Panc1 (cell line): ENCODE results near the gene MTHFD1L. TPM values are rescaled to one million over a fixed set of nuclear protein-coding genes. Genes with fewer than 3 reads are reported as not detected.

Source experiments
- ATAC-seq: fragments of 200-7000 bp; cut with Tn5 transposase; 2 replicates; pipeline ENCODE4 v1.9.1; 2020; ENCODE audit warnings: mild to moderate bottlenecking, moderate library complexity
- BruUV-seq: library from RNA; stranded (reverse); fragments of 400-500 nt; replicated peaks from 2 replicates; lab custom pipeline; 2021; lab: Mats Ljungman, UMichigan
- CTCF ChIA-PET: fragments of 300-600 bp; sonication (Branson Sonifier 250); formaldehyde crosslinking; loops from one replicate; lab custom pipeline; 2022; ENCODE audit warnings: antibody characterized with exemption; lab: Charles Lee
- POLR2A ChIA-PET: fragments of 300-600 bp; sonication (Branson Sonifier 250); formaldehyde crosslinking; loops from one replicate; lab custom pipeline; 2022; ENCODE audit warnings: antibody characterized with exemption; lab: Charles Lee
- DNase-seq: peaks from one replicate; pipeline ENCODE4 v3.0.0-alpha.2; 2010; ENCODE audit warnings: low read depth, low spot score
- H3K27ac ChIP-seq: 2 replicates; pipeline ENCODE4 v1.5.1; 2011; ENCODE audit warnings: mild to moderate bottlenecking, low read length, inconsistent platforms
- H3K27me3 ChIP-seq: fragments of 200-500 bp; sonication (Bioruptor generic); 2 replicates; pipeline ENCODE4 v1.6.0; 2014; ENCODE audit warnings: low read length, inconsistent platforms; ENCODE audit not compliant: control insufficient read depth, insufficient read depth
- H3K36me3 ChIP-seq: fragments of 200-500 bp; sonication (Bioruptor generic); 2 replicates; pipeline ENCODE4 v1.5.1; 2014; ENCODE audit warnings: inconsistent platforms, mild to moderate bottlenecking, low read length, moderate library complexity; ENCODE audit not compliant: control insufficient read depth, insufficient read depth
- H3K4me1 ChIP-seq: 2 replicates; pipeline ENCODE4 v1.5.1; 2011; ENCODE audit warnings: inconsistent platforms, mild to moderate bottlenecking, low read length, moderate library complexity; ENCODE audit not compliant: control insufficient read depth, insufficient read depth
- H3K4me3 ChIP-seq, 2 experiments: 2 replicates each; pipeline ENCODE4 v1.5.1; 2011 to 2012; ENCODE audit warnings: low read depth in 2 of 2, low read length in 2 of 2, mild to moderate bottlenecking in 2 of 2, inconsistent platforms in 1 of 2, moderate library complexity in 1 of 2
- H3K9me3 ChIP-seq: fragments of 200-500 bp; sonication (Bioruptor generic); 2 replicates; pipeline ENCODE4 v1.5.1; 2014; ENCODE audit warnings: low read depth, mild to moderate bottlenecking, inconsistent platforms, low read length, moderate library complexity; ENCODE audit not compliant: control insufficient read depth, insufficient read depth
- POLR2AphosphoS5 ChIP-seq: IDR thresholded peaks from 2 replicates; pipeline ENCODE4 v1.6.1; 2012; ENCODE audit warnings: mild to moderate bottlenecking, low read depth, low read length, moderate library complexity
- REST ChIP-seq, 2 experiments: IDR thresholded peaks; 2 replicates each; pipeline ENCODE4 v1.6.1; 2011 to 2012; ENCODE audit warnings: low read depth in 2 of 2, control low read depth in 1 of 2, low read length in 1 of 2, mild to moderate bottlenecking in 1 of 2, moderate library complexity in 1 of 2; ENCODE audit not compliant: insufficient read depth in 1 of 2
- SIN3A ChIP-seq: IDR thresholded peaks from 2 replicates; pipeline ENCODE4 v1.6.1; 2012; ENCODE audit warnings: low read depth, mild to moderate bottlenecking, low read length, moderate library complexity, borderline replicate concordance; ENCODE audit not compliant: insufficient read depth
- TCF7L2 ChIP-seq: IDR thresholded peaks from 2 replicates; pipeline ENCODE4 v1.6.1; 2011; ENCODE audit warnings: mild to moderate bottlenecking, low read depth, low read length, inconsistent platforms
- in situ Hi-C: cut with HindIII; loops from 2 replicates; pipeline ENCODE4 v1.10.0; 2016; ENCODE audit warnings: low sequenced_read_pairs, low pct_unique_long_range_greater_than_20kb
- intact Hi-C: fragments of 100-400 bp; cut with micrococcal nuclease; formaldehyde crosslinking; loops from one replicate; pipeline ENCODE4 v1.10.0; 2022; ENCODE audit not compliant: unreplicated experiment
- total RNA-seq: library from RNA; stranded (reverse); gene quantifications from one replicate; pipeline ENCODE4 v1.2.1, GENCODE V29; 2021; ENCODE audit not compliant: unreplicated experiment
- TF ChIP-seq, protein P1 (sequence below): fragments of 450-650 bp; IDR thresholded peaks from 2 replicates; pipeline ENCODE4 v1.5.1; 2017; ENCODE audit warnings: mild to moderate bottlenecking

Gene MTHFD1L
- total RNA-seq, 1 experiment from 2014 or later, result 76.2 TPM

DNA sequence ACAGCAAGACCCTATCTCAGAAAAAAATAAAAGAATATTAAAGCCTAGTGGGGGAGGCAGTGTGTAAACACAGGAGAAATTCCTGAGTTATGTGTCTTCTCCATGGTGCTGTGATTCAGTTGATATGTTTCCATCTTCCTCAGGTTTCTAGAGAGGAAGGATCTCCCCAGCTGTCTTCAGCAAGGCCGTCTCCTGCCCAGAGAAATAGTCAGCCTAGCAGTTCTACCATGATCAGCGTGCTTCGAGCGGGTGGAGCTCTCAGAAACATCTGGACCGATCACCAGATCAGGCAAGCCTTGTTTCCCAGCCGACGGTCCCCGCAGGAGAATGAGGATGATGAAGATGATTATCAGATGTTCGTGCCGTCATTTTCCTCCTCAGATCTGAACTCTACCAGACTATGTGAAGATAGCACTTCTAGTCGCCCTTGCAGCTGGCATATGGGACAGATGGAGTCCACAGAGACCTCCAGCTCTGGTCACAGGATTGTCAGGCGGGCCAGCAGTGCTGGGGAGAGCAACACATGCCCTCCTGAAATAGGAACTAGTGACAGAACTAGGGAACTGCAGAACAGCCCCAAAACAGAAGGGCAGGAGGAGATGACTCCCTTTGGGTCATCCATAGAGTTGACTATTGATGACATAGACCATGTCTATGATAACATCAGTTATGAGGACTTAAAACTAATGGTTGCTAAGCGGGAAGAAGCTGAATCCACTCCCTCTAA lies 34.9 kb upstream of the MTHFD1L start:
- BruUV-seq, result no TSS peak
- CTCF ChIA-PET, result no interaction called here
- no peaks in the 10 kb centered on the region for H3K4me1 ChIP-seq
- ATAC-seq, result no peak; the same call in none of the 2 replicates
- no peak for DNase-seq
- POLR2A ChIA-PET, result no interaction called here
- H3K4me3 ChIP-seq, result no peak overlapping the region
- TF ChIP-seq SIN3A (no peak), REST (IDR thresholded peaks at IDR 0.05; ENCODE audit: insufficient read depth in 1 of 2, low read depth in 2 of 2, low read length in 1 of 2) (no peak), TCF7L2 (no peak), POLR2AphosphoS5 (no peak)
- TF ChIP-seq, protein P1, sequence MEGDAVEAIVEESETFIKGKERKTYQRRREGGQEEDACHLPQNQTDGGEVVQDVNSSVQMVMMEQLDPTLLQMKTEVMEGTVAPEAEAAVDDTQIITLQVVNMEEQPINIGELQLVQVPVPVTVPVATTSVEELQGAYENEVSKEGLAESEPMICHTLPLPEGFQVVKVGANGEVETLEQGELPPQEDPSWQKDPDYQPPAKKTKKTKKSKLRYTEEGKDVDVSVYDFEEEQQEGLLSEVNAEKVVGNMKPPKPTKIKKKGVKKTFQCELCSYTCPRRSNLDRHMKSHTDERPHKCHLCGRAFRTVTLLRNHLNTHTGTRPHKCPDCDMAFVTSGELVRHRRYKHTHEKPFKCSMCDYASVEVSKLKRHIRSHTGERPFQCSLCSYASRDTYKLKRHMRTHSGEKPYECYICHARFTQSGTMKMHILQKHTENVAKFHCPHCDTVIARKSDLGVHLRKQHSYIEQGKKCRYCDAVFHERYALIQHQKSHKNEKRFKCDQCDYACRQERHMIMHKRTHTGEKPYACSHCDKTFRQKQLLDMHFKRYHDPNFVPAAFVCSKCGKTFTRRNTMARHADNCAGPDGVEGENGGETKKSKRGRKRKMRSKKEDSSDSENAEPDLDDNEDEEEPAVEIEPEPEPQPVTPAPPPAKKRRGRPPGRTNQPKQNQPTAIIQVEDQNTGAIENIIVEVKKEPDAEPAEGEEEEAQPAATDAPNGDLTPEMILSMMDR, result no peak
- intact Hi-C loops, result no loop called here
- H3K9me3 ChIP-seq, result no peaks in the 10 kb centered on the region
- in situ Hi-C loops, result no loop called here
- H3K27ac ChIP-seq, result no peak overlapping the region
- H3K36me3 ChIP-seq, result no peaks in the 10 kb centered on the region
- H3K27me3 ChIP-seq, result no peaks in the 10 kb centered on the region

DNA sequence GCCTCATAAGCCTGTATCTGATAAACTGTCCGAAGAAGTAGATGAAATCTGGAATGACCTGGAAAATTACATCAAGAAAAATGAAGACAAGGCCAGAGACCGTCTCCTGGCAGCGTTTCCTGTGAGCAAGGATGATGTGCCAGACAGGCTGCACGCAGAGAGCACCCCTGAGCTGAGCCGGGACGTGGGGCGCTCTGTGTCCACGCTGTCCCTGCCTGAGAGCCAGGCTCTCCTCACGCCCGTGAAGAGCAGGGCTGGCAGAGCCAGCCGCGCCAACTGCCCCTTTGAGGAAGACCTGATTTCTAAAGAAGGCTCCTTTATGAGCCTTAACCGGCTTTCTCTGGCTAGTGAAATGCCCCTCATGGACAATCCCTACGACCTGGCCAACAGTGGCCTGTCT lies 33.9 kb upstream of the MTHFD1L start:
- POLR2A ChIA-PET, result no interaction called here
- ATAC-seq, result no peak
- Histone ChIP-seq H3K4me1 (no peaks in the 10 kb centered on the region), H3K4me3 (no peak overlapping the region), H3K9me3 (no peaks in the 10 kb centered on the region), H3K27me3 (no peaks in the 10 kb centered on the region), H3K36me3 (no peaks in the 10 kb centered on the region), H3K27ac (no peak overlapping the region)
- in situ Hi-C loops, result no loop called here
- no peak for DNase-seq
- intact Hi-C loops, result no loop called here
- CTCF ChIA-PET, result no interaction called here
- TF ChIP-seq REST (IDR thresholded peaks at IDR 0.05; ENCODE audit: insufficient read depth in 1 of 2, low read depth in 2 of 2, low read length in 1 of 2) (no peak), SIN3A (no peak), POLR2AphosphoS5 (no peak), TCF7L2 (no peak)
- TF ChIP-seq, protein P1, result no peak
- BruUV-seq, result no TSS peak
